ENCODE measurements around the gene FXR2. TPM values are rescaled to one million over a fixed set of nuclear protein-coding genes. Genes with fewer than 3 reads are reported as not detected.
"Not testable (repeated sequence)": the region's sequence is repeated elsewhere in the genome, so short reads cannot be mapped to it uniquely, and the experiment has no call there.

FXR2 gene
- total RNA-seq, 1 experiment from 2014 or later, result 36.4 TPM

- no peak overlapping the region for H3K4me3 Mint-ChIP-seq
- no peaks in the 10 kb centered on the region for H3K79me2 ChIP-seq (ENCODE audit: insufficient read depth, low read length)
- no peak overlapping the region for H2BK15ac ChIP-seq (ENCODE audit: low read depth, low read length)
- H2BK12ac ChIP-seq (ENCODE audit: insufficient read length, low read depth, low read length), result no peak overlapping the region
- no peaks in the 10 kb centered on the region for H3K27me3 ChIP-seq (ENCODE audit: insufficient read depth, low read length)
- no peak overlapping the region for H2AFZ ChIP-seq (ENCODE audit: low read length)
- no peak overlapping the region for H2AK5ac ChIP-seq (ENCODE audit: insufficient read length, low read length)
- DNase-seq, result no peak
- H3K56ac ChIP-seq (ENCODE audit: insufficient read length, low read depth, low read length), result no peak overlapping the region
- H3K79me1 ChIP-seq (ENCODE audit: insufficient read depth, low read depth, low read length, poor library complexity, severe bottlenecking), result no peaks in the 10 kb centered on the region
- H3K9ac ChIP-seq (ENCODE audit: extremely low read depth, insufficient read length, low read length), result no peak overlapping the region
- H4K8ac ChIP-seq (replicated peaks; ENCODE audit: insufficient read length, low read depth, low read length), result no peak overlapping the region
- H3K4me1 ChIP-seq (ENCODE audit: insufficient read depth, low read length), result no peaks in the 10 kb centered on the region
- no peaks in the 10 kb centered on the region for H4K20me1 ChIP-seq (ENCODE audit: control insufficient read depth, insufficient read depth, insufficient read length)
- no peaks in the 10 kb centered on the region for H3K23me2 ChIP-seq (ENCODE audit: insufficient read length, low read depth, low read length, poor library complexity, severe bottlenecking)
- H4K91ac ChIP-seq (ENCODE audit: insufficient read length, low read depth, low read length), result no peak overlapping the region
- H3K9me3 ChIP-seq (ENCODE audit: control insufficient read depth, low read depth, low read length), result no peaks in the 10 kb centered on the region
- no peak overlapping the region for H3K18ac ChIP-seq (ENCODE audit: insufficient read length, low read depth, low read length)
- WGBS (ENCODE audit: extremely low coverage, insufficient read length, low lambda C conversion rate), result no CpG with 5 or more reads among the region's 4 CpGs
- H3K9me3 Mint-ChIP-seq, result no peaks in the 10 kb centered on the region
- peak overlapping the region in 1 of 3 experiments; percentile 10; a peak in 1 of 7 replicates for H3K27ac Mint-ChIP-seq
- H2BK5ac ChIP-seq (ENCODE audit: insufficient read length, low read length), result no peak overlapping the region
- H3K14ac ChIP-seq (ENCODE audit: insufficient read depth, low read length), result no peak overlapping the region
- H3K36me3 Mint-ChIP-seq (ENCODE audit: insufficient read depth in 1 of 3, low read depth in 3 of 3), result peaks cover 35 to 56% (median 53%) of the 10 kb centered on the region in 3 experiments
- H3T11ph ChIP-seq (ENCODE audit: low read length), result no peak overlapping the region
- no peak overlapping the region for H2BK120ac ChIP-seq (ENCODE audit: low read depth, low read length, poor library complexity, severe bottlenecking)
- H3K23ac ChIP-seq (ENCODE audit: insufficient read length, low read depth, low read length), result no peak overlapping the region
- H3K4ac ChIP-seq (ENCODE audit: low read depth, low read length), result no peak overlapping the region
- H2BK20ac ChIP-seq (ENCODE audit: low read depth, low read length, poor library complexity, severe bottlenecking), result no peak overlapping the region
- H3K4me1 Mint-ChIP-seq, result 0 out of 4 replicates have a peak, but pooled peaks cover 0 to 2% of the 10 kb centered on the region in 2 experiments
- no peak overlapping the region for H3K4me2 ChIP-seq (ENCODE audit: insufficient read depth, insufficient read length, low read length)
- no peak overlapping the region for H3K27ac ChIP-seq (ENCODE audit: insufficient read length, low read depth, low read length)
- TF ChIP-seq CTCF (conservative IDR thresholded peaks at IDR 0.05), result no peak
- H3K27me3 Mint-ChIP-seq (ENCODE audit: low read depth), result no peaks in the 10 kb centered on the region
- no peak overlapping the region for H4K5ac ChIP-seq (ENCODE audit: insufficient read length, low read depth, low read length)
Observed at GRCh38 chr17:7606280-7606679, 8.4 kb downstream of the FXR2 start.

- not testable (repeated sequence) for H3K4me2 ChIP-seq (ENCODE audit: insufficient read depth, insufficient read length, low read length); H4K20me1 ChIP-seq (ENCODE audit: control insufficient read depth, insufficient read depth, insufficient read length); H3K27ac ChIP-seq (ENCODE audit: insufficient read length, low read depth, low read length); H2BK15ac ChIP-seq (ENCODE audit: low read depth, low read length); H3K27ac Mint-ChIP-seq; H3K23ac ChIP-seq (ENCODE audit: insufficient read length, low read depth, low read length); H3K4me1 ChIP-seq (ENCODE audit: insufficient read depth, low read length); H4K91ac ChIP-seq (ENCODE audit: insufficient read length, low read depth, low read length); H3K4ac ChIP-seq (ENCODE audit: low read depth, low read length); H2BK12ac ChIP-seq (ENCODE audit: insufficient read length, low read depth, low read length); H3K9me3 Mint-ChIP-seq; H2BK20ac ChIP-seq (ENCODE audit: low read depth, low read length, poor library complexity, severe bottlenecking); H3K79me2 ChIP-seq (ENCODE audit: insufficient read depth, low read length); H3K23me2 ChIP-seq (ENCODE audit: insufficient read length, low read depth, low read length, poor library complexity, severe bottlenecking); H3K9ac ChIP-seq (ENCODE audit: extremely low read depth, insufficient read length, low read length); H4K5ac ChIP-seq (ENCODE audit: insufficient read length, low read depth, low read length); H2BK120ac ChIP-seq (ENCODE audit: low read depth, low read length, poor library complexity, severe bottlenecking); H3K4me1 Mint-ChIP-seq; H3K9me3 ChIP-seq (ENCODE audit: control insufficient read depth, low read depth, low read length); H3K27me3 Mint-ChIP-seq (ENCODE audit: low read depth); H3K18ac ChIP-seq (ENCODE audit: insufficient read length, low read depth, low read length); H2AFZ ChIP-seq (ENCODE audit: low read length); H4K8ac ChIP-seq (replicated peaks; ENCODE audit: insufficient read length, low read depth, low read length); H3T11ph ChIP-seq (ENCODE audit: low read length); H3K14ac ChIP-seq (ENCODE audit: insufficient read depth, low read length); H3K4me3 Mint-ChIP-seq; H2AK5ac ChIP-seq (ENCODE audit: insufficient read length, low read length); H3K79me1 ChIP-seq (ENCODE audit: insufficient read depth, low read depth, low read length, poor library complexity, severe bottlenecking); DNase-seq; H3K27me3 ChIP-seq (ENCODE audit: insufficient read depth, low read length); H3K56ac ChIP-seq (ENCODE audit: insufficient read length, low read depth, low read length); H2BK5ac ChIP-seq (ENCODE audit: insufficient read length, low read length)
- WGBS (ENCODE audit: extremely low coverage, insufficient read length, low lambda C conversion rate), result no CpG with 5 or more reads among the region's 5 CpGs
- H3K36me3 Mint-ChIP-seq (ENCODE audit: insufficient read depth in 1 of 3, low read depth in 3 of 3), result peaks cover 57 to 87% (median 81%) of the 10 kb centered on the region in 3 experiments
Observed at GRCh38 chr17:7597561-7597960, 17.1 kb downstream of the FXR2 start.

Data from H9 (cell line).